Astrocyte (in vitro differentiated cells and primary cell): ENCODE measurements around the gene GGTLC1. TPM values are rescaled to one million over a fixed set of nuclear protein-coding genes. Genes with fewer than 3 reads are reported as not detected.

ENCODE experiments used
- DNase-seq: peaks from one replicate; pipeline ENCODE4 v3.0.0-alpha.2; 2010; ENCODE audit warnings: low read depth
- FAIRE-seq: peaks from 2 replicates; lab custom pipeline; 2011; peaks lifted over from hg19 to GRCh38; lab: Jason Lieb, UNC
- H2AFZ ChIP-seq: 2 replicates; pipeline ENCODE4 v1.6.0; 2012; ENCODE audit warnings: low read depth, low read length, inconsistent platforms
- H3K27ac ChIP-seq: 2 replicates; pipeline ENCODE4 v1.5.1; 2011; ENCODE audit warnings: low read depth, low read length, inconsistent platforms
- H3K27me3 ChIP-seq: 2 replicates; pipeline ENCODE4 v1.6.0; 2011; ENCODE audit warnings: low read length, inconsistent platforms; ENCODE audit not compliant: insufficient read depth
- H3K36me3 ChIP-seq: 2 replicates; pipeline ENCODE4 v1.5.1; 2011; ENCODE audit warnings: low read length, inconsistent platforms; ENCODE audit not compliant: insufficient read depth
- H3K4me1 ChIP-seq: 2 replicates; pipeline ENCODE4 v1.5.1; 2011; ENCODE audit warnings: low read length, inconsistent platforms; ENCODE audit not compliant: insufficient read depth
- H3K4me2 ChIP-seq: 2 replicates; pipeline ENCODE4 v1.6.0; 2012; ENCODE audit warnings: low read length, inconsistent platforms
- H3K4me3 ChIP-seq: 2 replicates; pipeline ENCODE4 v1.5.1; 2011; ENCODE audit warnings: low read depth, mild to moderate bottlenecking, low read length, inconsistent platforms; ENCODE audit not compliant: insufficient read depth
- H3K79me2 ChIP-seq: 2 replicates; pipeline ENCODE4 v1.6.0; 2012; ENCODE audit warnings: mild to moderate bottlenecking, low read length, inconsistent platforms; ENCODE audit not compliant: insufficient read depth
- H3K9ac ChIP-seq: 2 replicates; pipeline ENCODE4 v1.6.0; 2012; ENCODE audit warnings: mild to moderate bottlenecking, low read length, inconsistent platforms
- H3K9me3 ChIP-seq: 2 replicates; pipeline ENCODE4 v1.5.1; 2012; ENCODE audit warnings: low read depth, mild to moderate bottlenecking, low read length, inconsistent platforms; ENCODE audit not compliant: insufficient read depth
- H4K20me1 ChIP-seq: 2 replicates; pipeline ENCODE4 v1.6.0; 2012; ENCODE audit warnings: low read length, inconsistent platforms; ENCODE audit not compliant: insufficient read depth
- H3K27ac Mint-ChIP-seq: one replicate; pipeline ENCODE4 v1.8.0; 2021; ENCODE audit warnings: mild to moderate bottlenecking, mixed read lengths; ENCODE audit not compliant: unreplicated experiment
- H3K27me3 Mint-ChIP-seq: one replicate; pipeline ENCODE4 v1.8.0; 2021; ENCODE audit warnings: low read depth, mixed read lengths; ENCODE audit not compliant: unreplicated experiment
- H3K36me3 Mint-ChIP-seq: one replicate; pipeline ENCODE4 v1.8.0; 2021; ENCODE audit warnings: low read depth, mixed read lengths; ENCODE audit not compliant: unreplicated experiment
- H3K4me1 Mint-ChIP-seq: one replicate; pipeline ENCODE4 v1.8.0; 2021; ENCODE audit warnings: low read depth, mixed read lengths; ENCODE audit not compliant: unreplicated experiment
- H3K4me3 Mint-ChIP-seq: one replicate; pipeline ENCODE4 v1.8.0; 2021; ENCODE audit warnings: mild to moderate bottlenecking, moderate library complexity, mixed read lengths; ENCODE audit not compliant: unreplicated experiment
- H3K9me3 Mint-ChIP-seq: one replicate; pipeline ENCODE4 v1.8.0; 2021; ENCODE audit warnings: mild to moderate bottlenecking, mixed read lengths; ENCODE audit not compliant: unreplicated experiment
- CTCF ChIP-seq: IDR thresholded peaks from 2 replicates; pipeline ENCODE4 v1.5.1; 2011; ENCODE audit warnings: low read depth, mild to moderate bottlenecking, inconsistent platforms, low read length, moderate library complexity; ENCODE audit not compliant: insufficient read depth
- EZH2 ChIP-seq: IDR thresholded peaks from 2 replicates; pipeline ENCODE4 v1.6.1; 2012; ENCODE audit warnings: mild to moderate bottlenecking, low read length, inconsistent platforms; ENCODE audit not compliant: insufficient read depth
- total RNA-seq: library from RNA; stranded (reverse); gene quantifications from 2 replicates; pipeline ENCODE4 v1.2.1, GENCODE V29; 2021

The GGTLC1 gene
- total RNA-seq, 1 donor from 2014 or later: not detected

GRCh38 chr20:24027229-24027628 lies 38.6 kb upstream of the GGTLC1 start:
- no peak for TF ChIP-seq CTCF
- TF ChIP-seq EZH2: no peak
- H3K36me3 ChIP-seq: no peaks in the 10 kb centered on the region
- FAIRE-seq (no peak), DNase-seq (no peak)
- no peak overlapping the region for H3K4me3 ChIP-seq
- H3K4me3 Mint-ChIP-seq: no peak overlapping the region
- no peaks in the 10 kb centered on the region for H3K4me1 Mint-ChIP-seq
- H3K9ac ChIP-seq: no peak overlapping the region
- no peaks in the 10 kb centered on the region for H3K4me1 ChIP-seq
- H3K9me3 Mint-ChIP-seq: no peaks in the 10 kb centered on the region
- no peak overlapping the region for H3K4me2 ChIP-seq
- no peaks in the 10 kb centered on the region for H4K20me1 ChIP-seq
- no peaks in the 10 kb centered on the region for H3K9me3 ChIP-seq
- H3K27ac Mint-ChIP-seq: no peak overlapping the region
- no peaks in the 10 kb centered on the region for H3K27me3 ChIP-seq
- H3K36me3 Mint-ChIP-seq: no peaks in the 10 kb centered on the region
- H3K27me3 Mint-ChIP-seq: peaks cover 6% of the 10 kb centered on the region
- H3K79me2 ChIP-seq: no peaks in the 10 kb centered on the region
- no peak overlapping the region for H3K27ac ChIP-seq
- no peak overlapping the region for H2AFZ ChIP-seq

DNA sequence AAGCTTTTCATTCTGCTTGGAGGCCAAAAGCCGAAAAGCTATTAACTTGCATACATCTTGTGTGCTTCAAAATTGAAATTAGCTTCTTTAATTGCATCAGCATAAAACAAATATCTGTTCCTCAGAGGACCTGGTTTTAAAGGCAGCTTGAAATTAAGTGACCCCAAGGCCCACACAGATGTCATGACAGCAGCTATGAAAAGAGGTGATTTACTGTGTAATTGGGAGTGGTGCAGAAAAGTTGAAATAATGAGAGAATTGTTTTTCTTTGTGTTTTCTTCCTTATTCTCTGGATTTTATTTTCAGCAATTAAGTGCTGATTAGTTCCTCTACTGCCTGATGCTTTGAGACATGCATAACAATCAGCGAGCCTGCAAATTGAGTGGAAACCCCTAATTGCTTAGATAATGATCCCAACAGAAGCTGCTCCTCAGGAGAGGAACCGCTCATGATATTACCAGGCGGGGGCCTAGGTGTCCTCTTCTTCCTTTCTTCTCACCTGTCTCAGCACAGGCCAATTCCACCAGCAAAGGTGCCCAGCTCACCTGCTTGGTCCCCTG lies 34.1 kb upstream of the GGTLC1 start:
- TF ChIP-seq EZH2 (no peak), CTCF (no peak)
- Mint-ChIP-seq H3K9me3 (no peaks in the 10 kb centered on the region), H3K27me3 (peaks cover 25% of the 10 kb centered on the region), H3K4me3 (no peak overlapping the region), H3K4me1 (no peaks in the 10 kb centered on the region), H3K27ac (no peak overlapping the region), H3K36me3 (no peaks in the 10 kb centered on the region)
- Histone ChIP-seq H3K9ac (no peak overlapping the region), H3K9me3 (no peaks in the 10 kb centered on the region), H4K20me1 (no peaks in the 10 kb centered on the region), H3K4me1 (no peaks in the 10 kb centered on the region), H3K36me3 (no peaks in the 10 kb centered on the region), H3K79me2 (no peaks in the 10 kb centered on the region), H3K4me3 (no peak overlapping the region), H3K4me2 (no peak overlapping the region), H2AFZ (no peak overlapping the region), H3K27me3 (no peaks in the 10 kb centered on the region), H3K27ac (no peak overlapping the region)
- FAIRE-seq: no peak
- DNase-seq: no peak

- Mint-ChIP-seq H3K4me1 (peaks cover 2% of the 10 kb centered on the region), H3K27me3 (peaks cover 45% of the 10 kb centered on the region), H3K27ac (no peak overlapping the region), H3K36me3 (peaks cover 1% of the 10 kb centered on the region), H3K4me3 (no peak overlapping the region), H3K9me3 (no peaks in the 10 kb centered on the region)
- Histone ChIP-seq H3K4me1 (no peaks in the 10 kb centered on the region), H3K4me3 (no peak overlapping the region), H3K4me2 (no peak overlapping the region), H4K20me1 (no peaks in the 10 kb centered on the region), H3K9ac (no peak overlapping the region), H3K9me3 (no peaks in the 10 kb centered on the region), H3K27me3 (no peaks in the 10 kb centered on the region), H3K27ac (no peak overlapping the region), H3K36me3 (no peaks in the 10 kb centered on the region), H3K79me2 (no peaks in the 10 kb centered on the region), H2AFZ (no peak overlapping the region)
- TF ChIP-seq CTCF: no peak
- TF ChIP-seq EZH2: no peak
- no peak for FAIRE-seq
- no peak for DNase-seq
Measured at GRCh38 chr20:24018796-24019195, 30.2 kb upstream of the GGTLC1 start.
